ENCODE results near the gene SPINDOC.

SPINDOC gene

GRCh38 chr11:63833048-63833447, 19.8 kb downstream of the SPINDOC start:
- DNase-seq (ENCODE audit: low spot score), result no peak

GRCh38 chr11:63834535-63835157, 21.4 kb downstream of the SPINDOC start:
- no peak for DNase-seq (ENCODE audit: low spot score)

GRCh38 chr11:63835158-63835545, 21.9 kb downstream of the SPINDOC start:
- no peak for DNase-seq (ENCODE audit: low spot score)

GRCh38 chr11:63837027-63837688, 23.9 kb downstream of the SPINDOC start:
- DNase-seq (ENCODE audit: low spot score), result peak; percentile 79

GRCh38 chr11:63837739-63838138, 24.5 kb downstream of the SPINDOC start:
- no peak for DNase-seq (ENCODE audit: low spot score)

- no peak for DNase-seq (ENCODE audit: low spot score)
These were observed 25.0 kb downstream of the SPINDOC start for GRCh38 chr11:63838150-63838677.

GRCh38 chr11:63838678-63839507, 25.6 kb downstream of the SPINDOC start, which contains the start of gene MARK2:
TSS of gene MARK2 (plus strand) at chr11:63839110. CDS start at chr11:63839507, 397 bp downstream.
- peak; percentile 98 for DNase-seq (ENCODE audit: low spot score)

GRCh38 chr11:63839508-63840355, 26.5 kb downstream of the SPINDOC start:
- no peak for DNase-seq (ENCODE audit: low spot score)

- DNase-seq (ENCODE audit: low spot score), result no peak
These were observed 27.3 kb downstream of the SPINDOC start for GRCh38 chr11:63840356-63841060.

- DNase-seq (ENCODE audit: low spot score), result no peak
These were observed 28.3 kb downstream of the SPINDOC start for GRCh38 chr11:63841554-63841953.

GRCh38 chr11:63843041-63843440, 29.8 kb downstream of the SPINDOC start:
- no peak for DNase-seq (ENCODE audit: low spot score)

- DNase-seq (ENCODE audit: low spot score), result no peak
These were observed 31.6 kb downstream of the SPINDOC start for GRCh38 chr11:63844836-63845235.

- no peak for DNase-seq (ENCODE audit: low spot score)
These were observed 32.0 kb downstream of the SPINDOC start for GRCh38 chr11:63845303-63845702.

- no peak for DNase-seq (ENCODE audit: low spot score)
These were observed 32.7 kb downstream of the SPINDOC start for GRCh38 chr11:63845911-63846310.

GRCh38 chr11:63846897-63847296, 33.6 kb downstream of the SPINDOC start:
- no peak for DNase-seq (ENCODE audit: low spot score)

GRCh38 chr11:63847363-63847762, 34.1 kb downstream of the SPINDOC start:
- no peak for DNase-seq (ENCODE audit: low spot score)

GRCh38 chr11:63849691-63850090, 36.4 kb downstream of the SPINDOC start:
- no peak for DNase-seq (ENCODE audit: low spot score)

GRCh38 chr11:63850920-63851319, 37.7 kb downstream of the SPINDOC start:
- DNase-seq (ENCODE audit: low spot score), result no peak

GRCh38 chr11:63851364-63851763, 38.1 kb downstream of the SPINDOC start:
- no peak for DNase-seq (ENCODE audit: low spot score)

GRCh38 chr11:63853476-63853875, 40.2 kb downstream of the SPINDOC start:
- no peak for DNase-seq (ENCODE audit: low spot score)

- DNase-seq (ENCODE audit: low spot score), result no peak
These were observed 41.4 kb downstream of the SPINDOC start for GRCh38 chr11:63854696-63855095.
